GM21717 (cell line): ENCODE measurements around the gene MTX1.
"Not testable (repeated sequence)": the region's sequence is repeated elsewhere in the genome, so short reads cannot be mapped to it uniquely, and the experiment has no call there.

Experiments used
- ATAC-seq: cut with Tn5 transposase; IDR thresholded peaks from one replicate; pipeline ENCODE4 v1.9.1; 2021; ENCODE audit warnings: mild to moderate bottlenecking, moderate library complexity; ENCODE audit not compliant: unreplicated experiment

Gene MTX1

GRCh38 chr1:155188268-155188667 is 20.2 kb upstream of the MTX1 start:
- no peak for ATAC-seq

DNA sequence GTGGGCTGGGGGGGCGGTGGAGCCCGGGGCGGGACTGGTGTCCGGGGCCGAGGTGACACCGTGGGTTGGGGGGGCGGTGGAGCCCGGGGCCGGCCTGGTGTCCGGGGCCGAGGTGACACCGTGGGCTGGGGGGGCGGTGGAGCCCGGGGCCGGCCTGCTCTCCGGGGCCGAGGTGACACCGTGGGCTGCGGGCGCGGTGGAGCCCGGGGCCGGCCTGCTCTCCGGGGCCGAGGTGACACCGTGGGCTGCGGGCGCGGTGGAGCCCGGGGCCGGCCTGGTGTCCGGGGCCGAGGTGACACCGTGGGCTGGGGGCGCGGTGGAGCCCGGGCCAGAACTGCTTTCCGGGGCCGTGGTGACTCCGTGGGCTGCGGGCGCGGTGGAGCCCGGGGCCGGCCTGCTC is 18.6 kb upstream of the MTX1 start:
- ATAC-seq = not testable (repeated sequence)

- no peak for ATAC-seq
Observed at GRCh38 chr1:155191904-155192303, 16.6 kb upstream of the MTX1 start.

GRCh38 chr1:155192346-155193274 is 15.9 kb upstream of the MTX1 start:
- ATAC-seq = no peak

GRCh38 chr1:155193275-155193990 is 15.1 kb upstream of the MTX1 start:
- ATAC-seq = peak; percentile 61

DNA sequence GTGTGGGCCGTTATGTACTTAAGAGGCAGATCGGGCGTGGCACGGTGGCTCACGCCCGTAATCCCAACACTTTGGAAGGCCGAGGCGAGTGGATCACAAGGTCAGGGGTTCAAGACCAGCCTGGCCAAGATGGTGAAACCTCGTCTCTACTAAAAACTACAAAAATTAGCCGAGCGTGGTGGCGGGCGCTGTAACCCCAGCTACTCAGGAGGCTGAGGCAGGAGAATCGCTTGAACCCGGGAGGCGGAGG is 14.6 kb upstream of the MTX1 start:
- not testable (repeated sequence) for ATAC-seq

GRCh38 chr1:155195201-155196102 is 13.0 kb upstream of the MTX1 start:
- ATAC-seq = no peak

DNA sequence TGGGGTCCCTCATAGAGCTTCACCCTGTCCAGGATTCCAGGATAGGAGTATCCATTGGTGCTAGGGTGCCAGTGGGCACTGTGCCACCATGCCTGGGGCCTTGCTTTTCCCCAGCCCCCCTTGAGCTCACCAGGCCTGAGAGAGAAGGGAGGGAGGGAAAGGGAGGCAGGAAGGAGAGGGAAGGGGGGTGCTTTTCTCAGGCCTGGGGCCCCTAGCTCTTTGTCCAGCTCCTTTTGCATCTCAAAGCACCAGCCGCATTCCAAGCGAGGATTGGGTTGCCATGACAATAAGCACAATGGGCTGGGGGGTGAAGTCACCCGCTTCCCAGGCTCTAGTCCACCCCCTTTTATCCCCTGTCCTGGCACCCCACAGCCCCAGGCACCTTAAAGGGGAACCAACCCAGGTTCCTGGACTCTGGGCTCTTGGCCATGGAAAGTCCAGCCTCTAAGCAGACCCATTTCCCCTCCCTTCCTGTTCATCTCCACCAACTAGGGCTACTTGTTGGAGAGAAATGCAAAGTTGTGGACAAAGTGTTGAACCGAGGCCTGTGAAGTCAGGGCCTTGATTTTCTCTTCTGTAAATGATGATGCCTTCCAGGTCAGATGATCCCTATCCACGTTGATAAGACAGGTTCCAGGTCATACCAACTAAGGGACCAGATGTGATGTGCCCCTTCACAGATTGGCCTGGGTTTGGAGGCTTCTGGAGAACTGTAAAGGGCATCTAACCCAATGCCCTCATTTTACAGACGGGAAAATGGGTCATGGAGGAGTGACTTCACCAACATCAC is 12.2 kb upstream of the MTX1 start:
- no peak for ATAC-seq

GRCh38 chr1:155196893-155197638 is 11.4 kb upstream of the MTX1 start:
- ATAC-seq = no peak

DNA sequence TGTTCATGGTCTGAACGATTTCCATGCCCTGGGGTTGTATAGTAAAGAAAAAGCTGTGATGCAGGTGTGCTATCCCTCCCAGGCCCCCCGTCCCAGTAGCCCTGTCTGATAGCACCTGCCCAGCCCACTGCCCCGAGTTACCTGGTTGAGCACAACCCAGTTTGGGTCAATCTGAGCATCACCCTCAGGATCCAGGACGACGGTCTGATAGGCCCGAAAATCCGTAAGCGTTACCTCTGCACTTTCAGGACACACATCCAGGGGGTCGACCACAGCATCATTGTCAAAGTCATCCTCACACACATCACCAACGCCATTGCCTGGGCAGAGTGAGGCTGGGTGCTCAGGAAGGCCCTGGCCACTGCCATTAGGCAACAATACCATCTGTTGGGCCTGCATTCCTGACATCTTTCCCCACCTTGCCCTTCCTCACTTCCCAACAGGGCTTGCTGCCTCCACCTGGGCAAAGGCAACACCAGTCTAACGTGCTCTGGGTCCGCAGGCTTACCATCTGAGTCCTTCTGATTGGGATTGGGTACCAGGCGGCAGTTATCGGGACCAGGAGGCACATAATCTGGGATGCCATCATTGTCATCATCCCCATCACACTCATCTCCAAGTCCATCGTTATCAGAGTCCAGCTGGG is 10.5 kb upstream of the MTX1 start:
- ATAC-seq = no peak

DNA sequence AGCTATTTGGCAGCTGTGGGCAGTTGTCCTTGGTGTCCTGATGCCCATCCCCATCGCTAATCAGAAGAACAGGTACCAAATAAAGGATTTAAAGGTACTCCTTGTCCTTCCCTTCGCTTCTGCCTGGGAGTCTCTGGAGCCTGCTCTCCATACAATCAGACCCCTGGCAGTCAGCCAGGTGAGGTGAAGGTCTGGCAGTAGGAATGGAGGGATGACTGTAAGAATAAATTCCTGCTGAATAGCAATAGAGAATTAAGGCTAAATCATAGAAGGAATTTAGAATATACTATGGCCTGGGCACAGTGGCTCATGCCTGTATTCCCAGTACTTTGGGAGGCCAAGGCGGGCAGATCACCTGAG is 10.0 kb upstream of the MTX1 start:
- ATAC-seq = no peak

- ATAC-seq = no peak
Observed at GRCh38 chr1:155199792-155200191, 8.7 kb upstream of the MTX1 start.

GRCh38 chr1:155200920-155201319 is 7.6 kb upstream of the MTX1 start:
- ATAC-seq = no peak

DNA sequence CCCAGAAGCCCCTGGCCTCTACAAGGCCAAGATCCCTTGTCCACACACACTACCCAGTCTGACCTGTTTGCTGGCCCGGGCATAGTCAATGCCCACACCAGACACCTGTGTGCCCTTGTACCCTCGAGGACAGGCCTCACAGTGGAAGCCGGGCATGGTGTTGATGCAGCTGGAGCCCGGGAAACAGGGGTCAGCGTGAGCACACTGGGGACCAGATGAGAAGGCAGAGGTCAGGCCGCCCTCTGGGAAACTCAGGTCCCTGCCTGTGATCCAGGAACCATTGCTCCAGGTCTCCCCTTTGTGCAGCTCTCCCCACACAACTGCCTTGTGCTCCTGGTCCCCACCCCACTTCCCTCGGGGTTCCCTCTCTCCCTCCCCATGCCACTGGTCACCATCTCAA is 6.3 kb upstream of the MTX1 start:
- ATAC-seq = no peak

GRCh38 chr1:155202731-155203515 is 5.6 kb upstream of the MTX1 start:
- no peak for ATAC-seq

GRCh38 chr1:155205035-155205434 is 3.5 kb upstream of the MTX1 start:
- ATAC-seq = no peak

GRCh38 chr1:155205969-155206593 is 2.4 kb upstream of the MTX1 start:
- no peak for ATAC-seq
